OCI-LY3 (cell line): ENCODE measurements around the gene PTPRN2.

Experiments used
- CTCF ChIP-seq: fragments of 200-600, 300-600 bp; sonication (generic); IDR thresholded peaks from 2 replicates; pipeline ENCODE4 v1.5.1; 2014; ENCODE audit warnings: antibody characterized with exemption, low read length, low read depth
- EZH2phosphoT487 ChIP-seq: fragments of 200-600 bp; shearing (Covaris generic); IDR thresholded peaks from 2 replicates; pipeline ENCODE4 v1.6.1; 2018; ENCODE audit warnings: antibody characterized with exemption, mixed run types, low read depth

GRCh38 chr7:158167373-158167772, 420.2 kb downstream of the PTPRN2 start:
- TF ChIP-seq CTCF (no peak), EZH2phosphoT487 (no peak)
